DMS79 (cell line): ENCODE data around the gene RPS3.
A peak's percentile ranks its signal among the peaks of the same experiment; 100 is the strongest.

Experiments
- DNase-seq: peaks from one replicate; lab custom pipeline; 2025; lab: John Stamatoyannopoulos, UW

RPS3 gene

DNA sequence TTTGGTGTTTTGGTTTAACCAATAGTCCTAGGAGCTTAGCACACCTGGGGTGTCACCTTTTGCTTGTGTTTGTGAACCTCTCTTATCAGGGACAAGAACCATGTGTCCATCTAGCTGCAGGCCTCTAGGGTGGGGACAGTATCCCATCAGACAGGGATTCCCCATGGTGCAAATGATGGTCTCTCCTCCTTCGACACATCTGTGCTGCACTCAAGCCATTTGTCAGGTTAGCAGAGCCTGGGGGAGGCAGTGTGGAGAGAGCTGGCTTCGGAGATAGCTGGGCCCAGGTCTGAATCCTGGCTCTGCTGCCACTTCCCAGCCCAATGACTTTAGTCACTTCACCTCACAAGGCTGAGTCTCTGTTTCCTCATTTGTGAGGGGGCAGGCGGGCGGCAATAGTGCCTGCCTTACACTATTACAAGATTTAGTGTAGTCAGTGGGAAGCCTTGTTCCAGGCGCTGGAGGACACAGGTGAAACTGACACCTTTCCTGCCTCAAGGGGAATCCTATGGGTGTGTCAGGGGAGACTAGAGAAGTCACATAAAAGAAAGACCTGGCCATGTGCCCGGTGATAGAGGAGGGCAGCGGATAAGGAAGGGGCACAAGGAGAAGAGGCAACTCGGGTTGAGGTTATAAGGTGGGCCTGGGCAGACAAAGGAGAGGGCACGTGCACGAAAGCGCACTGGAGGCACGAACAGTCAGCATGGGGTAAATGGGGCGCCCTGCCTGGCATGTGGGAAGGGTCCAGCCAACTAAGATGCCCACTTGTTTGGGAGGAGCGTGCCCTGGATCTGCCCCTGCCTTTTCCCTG, 21.1 kb downstream of the RPS3 start:
- DNase-seq: no peak

DNA sequence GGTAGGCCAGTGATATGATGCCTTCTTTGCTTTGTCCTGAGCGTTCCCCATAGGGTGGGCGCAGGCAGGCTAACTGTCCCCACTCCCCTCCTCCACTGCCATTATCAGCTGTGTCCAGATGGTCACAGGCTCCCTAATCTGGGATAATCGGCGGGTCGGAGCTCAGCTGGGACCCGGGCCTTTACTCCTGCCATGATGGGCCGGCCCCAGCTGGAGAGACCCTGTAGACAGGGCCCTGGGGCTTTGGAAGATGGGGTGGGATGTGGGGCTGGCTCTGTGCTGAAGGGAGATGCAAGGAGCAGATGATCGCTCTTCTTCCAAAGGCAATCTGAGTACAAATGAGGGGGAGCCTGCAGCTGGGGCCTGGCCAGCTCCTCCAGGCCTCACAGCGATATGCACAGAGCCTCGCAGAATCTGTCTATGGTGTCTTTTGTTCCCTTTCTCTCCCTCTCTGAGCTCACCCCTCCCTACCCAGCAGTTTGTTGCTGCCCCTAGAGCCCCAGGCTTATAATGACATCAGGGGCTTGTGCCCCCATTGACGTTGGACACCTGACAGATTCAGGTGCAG, 21.8 kb downstream of the RPS3 start:
- no peak for DNase-seq

DNA sequence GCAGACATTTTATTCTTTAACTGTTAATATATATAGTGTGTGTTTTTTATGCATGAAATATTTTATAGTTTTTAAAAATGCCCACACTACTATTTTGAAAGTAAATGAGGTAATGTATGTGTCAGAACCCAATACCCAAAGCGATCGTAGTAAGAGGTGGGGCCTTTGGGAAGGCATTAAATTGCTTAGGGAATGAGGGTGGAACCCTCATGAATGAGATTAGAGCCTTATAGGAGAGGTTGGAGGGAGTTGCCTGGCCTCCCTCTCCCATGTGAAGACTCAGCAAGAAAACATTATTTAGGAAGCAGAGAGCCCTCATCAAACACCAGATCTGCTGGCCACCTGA, 22.6 kb downstream of the RPS3 start:
- DNase-seq: no peak

GRCh38 chr11:75422248-75423231, 23.2 kb downstream of the RPS3 start:
- peak; percentile 57 for DNase-seq

- DNase-seq: no peak
Observed at GRCh38 chr11:75423721-75424120, 24.4 kb downstream of the RPS3 start.

GRCh38 chr11:75424396-75424795, 25.1 kb downstream of the RPS3 start:
- DNase-seq: peak; percentile 74

DNA sequence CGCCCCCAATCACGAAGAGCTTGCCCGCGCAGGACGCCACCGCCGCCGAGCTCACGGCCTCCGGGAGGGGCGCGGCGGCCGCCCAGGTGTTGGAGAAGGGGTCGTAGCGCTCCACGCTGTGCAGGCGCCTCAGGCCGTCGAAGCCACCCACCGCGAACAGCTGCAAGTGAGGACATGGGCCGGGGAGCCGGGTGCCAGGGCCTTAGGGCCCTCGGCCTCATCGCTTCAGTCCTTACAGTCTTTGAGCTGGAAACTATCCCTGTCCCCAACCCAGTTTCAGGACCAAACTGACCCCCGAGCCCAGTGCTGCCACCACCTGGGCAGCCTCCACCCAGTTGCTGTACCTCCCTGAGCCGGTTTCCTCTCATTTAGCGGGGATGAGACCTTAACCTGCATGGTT, 26.1 kb downstream of the RPS3 start:
- no peak for DNase-seq

DNA sequence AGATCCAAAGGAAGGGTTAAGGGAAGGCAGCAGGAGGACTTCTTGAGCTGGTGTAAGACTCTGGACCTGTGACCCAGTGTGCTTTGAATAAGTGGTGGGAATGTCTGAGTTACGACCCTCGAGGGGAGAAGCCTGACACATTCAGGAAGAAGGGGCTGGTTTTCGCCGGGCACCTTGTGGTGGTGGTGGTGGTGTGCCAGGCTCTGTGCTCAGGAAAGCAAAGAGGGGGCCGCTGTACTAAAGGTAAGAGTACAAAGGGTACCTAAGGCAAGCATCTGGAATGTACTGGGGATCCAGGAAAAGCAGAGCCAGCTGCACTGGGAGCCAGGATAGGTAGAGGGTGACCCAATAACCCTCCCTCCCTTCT, 27.4 kb downstream of the RPS3 start:
- no peak for DNase-seq

GRCh38 chr11:75427181-75427580, 27.9 kb downstream of the RPS3 start:
- DNase-seq: no peak

DNA sequence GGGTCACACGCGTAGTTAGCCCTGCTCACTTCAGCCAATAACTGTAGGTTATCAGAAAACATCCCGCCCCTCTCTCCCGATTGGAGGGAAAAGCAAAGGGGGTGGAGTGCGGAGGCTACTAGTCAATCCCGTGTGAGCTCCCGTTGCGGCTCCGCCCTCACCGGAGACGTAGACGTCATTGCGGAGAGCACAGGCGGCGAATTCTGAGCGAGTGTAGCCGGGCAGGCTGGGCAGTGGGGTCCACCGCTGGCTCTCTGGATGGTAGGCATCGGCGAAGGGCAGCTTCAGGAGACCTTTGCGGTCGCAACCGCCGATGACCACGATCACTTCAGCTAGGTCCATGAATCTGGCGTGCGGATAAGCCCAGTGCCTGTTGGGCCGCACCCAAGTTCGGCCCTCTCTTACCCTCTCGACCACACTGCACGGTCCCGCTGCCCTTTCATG, 29.0 kb downstream of the RPS3 start:
- DNase-seq: peak; percentile 31

DNA sequence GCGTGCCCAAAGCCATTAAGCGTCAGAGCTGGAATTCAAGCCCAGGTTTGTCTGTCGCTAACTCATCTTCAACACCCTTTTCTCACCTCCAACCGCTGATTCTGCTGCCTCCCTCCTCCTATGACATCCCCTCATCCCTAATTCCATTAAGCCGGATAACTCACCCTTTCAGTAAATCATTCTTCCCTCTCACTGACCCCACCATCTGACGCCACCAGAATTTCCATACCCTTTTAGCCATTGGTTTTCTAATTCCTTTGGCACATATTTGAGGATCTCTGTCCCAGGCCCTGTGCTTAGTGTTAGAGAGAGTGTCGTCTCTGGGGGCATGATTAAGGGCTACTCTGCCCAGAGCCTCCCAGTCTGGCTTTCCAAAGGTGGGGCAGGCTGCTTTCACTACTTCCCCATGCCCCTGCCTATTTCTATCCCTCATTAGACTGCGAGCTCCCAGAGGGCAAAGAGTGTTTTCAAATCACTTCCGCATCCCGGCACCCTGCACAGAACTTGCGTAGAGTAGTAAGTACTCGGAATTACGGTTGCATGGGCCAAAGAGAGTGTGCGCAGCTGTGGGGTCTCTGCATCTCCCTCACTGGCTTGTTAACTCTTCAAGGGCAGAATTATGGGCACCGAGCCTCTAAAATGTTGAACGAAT, 29.8 kb downstream of the RPS3 start:
- no peak for DNase-seq

DNA sequence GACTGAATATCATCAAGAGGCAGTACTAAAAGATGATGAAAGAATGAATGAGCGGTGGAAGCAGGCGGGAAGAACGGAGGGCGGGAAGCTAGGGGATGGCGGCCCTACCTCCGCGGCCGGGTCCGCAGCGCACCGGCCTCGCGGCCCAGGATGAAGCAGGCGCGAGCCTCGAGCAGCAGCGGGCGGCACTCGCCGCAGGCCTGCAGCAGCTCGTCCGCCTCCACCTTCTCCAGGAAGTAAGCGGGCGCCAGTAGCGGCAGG, 30.3 kb downstream of the RPS3 start:
- DNase-seq: no peak

DNA sequence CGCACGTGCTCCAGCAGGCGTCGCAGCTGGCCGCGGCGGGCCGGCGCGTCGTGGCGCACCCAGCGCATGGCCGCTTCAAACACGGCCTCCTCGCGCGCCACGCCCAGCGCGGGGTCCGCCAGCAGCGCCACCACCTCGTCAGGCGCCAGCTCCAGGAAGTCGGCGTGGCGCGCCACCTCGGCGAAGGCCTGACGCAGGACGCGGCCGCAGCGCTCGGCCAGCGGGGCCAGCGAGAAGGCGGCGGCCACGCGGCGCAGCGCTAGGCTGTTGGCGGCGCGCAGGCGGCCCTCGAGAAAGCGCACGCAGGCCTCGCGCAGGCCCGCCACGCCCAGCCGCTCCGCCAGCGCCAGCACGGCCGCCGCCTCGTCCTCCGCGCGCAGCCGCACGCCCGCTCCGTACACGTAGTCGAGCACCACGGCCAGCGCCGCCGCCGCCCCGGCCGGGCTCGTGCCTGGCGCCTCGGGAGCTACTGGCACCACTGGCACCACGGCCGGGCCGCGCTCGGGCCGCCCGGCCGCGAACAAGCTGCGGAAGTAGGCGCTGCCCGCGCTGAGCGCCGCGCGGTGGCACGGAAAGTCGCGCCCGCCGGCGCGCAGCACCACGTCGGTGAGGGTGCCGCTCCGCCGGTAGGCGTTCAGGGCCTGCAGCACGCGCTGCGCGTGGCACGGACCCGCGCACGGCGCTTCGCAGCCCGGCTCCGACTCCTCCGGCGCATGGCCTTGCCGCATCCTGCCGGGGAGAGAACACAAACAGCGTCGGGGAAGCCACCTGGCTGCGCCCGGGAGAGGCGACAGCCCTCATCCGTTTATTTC, 30.8 kb downstream of the RPS3 start:
- peak; percentile 76 for DNase-seq

- DNase-seq: no peak
Observed at GRCh38 chr11:75430714-75431532, 31.6 kb downstream of the RPS3 start.

DNA sequence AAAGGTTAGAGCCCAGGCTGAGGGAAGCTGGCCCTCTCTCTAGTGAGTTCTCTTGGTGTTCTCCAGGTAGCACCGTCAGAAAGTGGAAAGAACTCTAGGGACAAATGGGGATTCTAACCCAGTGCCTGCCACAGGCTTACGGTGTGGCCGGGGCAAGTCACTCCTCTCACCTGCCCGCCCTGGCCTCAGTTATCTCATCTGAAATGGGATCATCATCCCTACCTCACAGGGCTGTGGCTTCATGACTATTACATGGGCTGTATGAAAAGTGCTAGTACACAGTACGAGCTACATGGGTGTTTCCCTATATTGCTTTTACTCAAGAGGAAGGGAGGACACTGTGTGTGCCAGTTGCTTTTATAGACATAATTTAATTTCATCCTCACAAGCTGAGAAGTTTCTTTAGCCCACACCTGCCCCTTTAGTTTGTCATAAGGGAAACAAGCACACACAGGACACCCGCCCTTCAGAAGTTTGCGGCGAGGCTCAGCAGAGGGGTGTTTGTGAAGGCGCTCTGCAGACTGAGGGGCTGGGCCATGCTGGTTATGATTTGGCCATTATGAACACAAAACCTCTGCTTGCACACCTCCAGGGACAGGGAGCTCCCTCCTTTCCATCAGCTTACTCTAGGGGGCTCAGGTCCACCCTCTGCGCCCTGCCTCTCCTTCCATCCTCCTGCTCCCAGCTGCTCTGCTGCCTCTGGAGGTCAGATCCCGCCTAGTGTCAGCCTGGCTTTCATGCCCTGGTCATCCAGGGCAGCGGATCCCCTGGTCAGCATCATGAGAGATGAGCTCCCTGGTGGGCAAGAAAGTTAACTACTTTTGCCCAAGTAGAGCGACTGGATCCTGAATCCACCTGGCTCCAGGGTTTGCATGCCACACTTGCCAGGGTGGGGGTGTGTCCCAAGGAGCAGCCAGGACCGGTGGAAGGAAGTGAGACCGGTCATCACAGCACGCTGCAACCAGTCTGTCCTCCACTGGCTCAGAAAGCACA, 32.5 kb downstream of the RPS3 start:
- no peak for DNase-seq

GRCh38 chr11:75432911-75433321, 33.6 kb downstream of the RPS3 start, which contains the start of gene KLHL35:
Gene KLHL35, minus strand, starts transcription at chr11:75433203. Its CDS starts 2,574 bp downstream, at chr11:75430629.
- DNase-seq: peak; percentile 57

- no peak for DNase-seq
Observed at GRCh38 chr11:75433443-75433842, 34.1 kb downstream of the RPS3 start.

GRCh38 chr11:75434051-75434450, 34.7 kb downstream of the RPS3 start:
- DNase-seq: no peak

- no peak for DNase-seq
Observed at GRCh38 chr11:75434886-75435570, 35.7 kb downstream of the RPS3 start.
